ENCODE measurements around the gene KCNK1.

DNA sequence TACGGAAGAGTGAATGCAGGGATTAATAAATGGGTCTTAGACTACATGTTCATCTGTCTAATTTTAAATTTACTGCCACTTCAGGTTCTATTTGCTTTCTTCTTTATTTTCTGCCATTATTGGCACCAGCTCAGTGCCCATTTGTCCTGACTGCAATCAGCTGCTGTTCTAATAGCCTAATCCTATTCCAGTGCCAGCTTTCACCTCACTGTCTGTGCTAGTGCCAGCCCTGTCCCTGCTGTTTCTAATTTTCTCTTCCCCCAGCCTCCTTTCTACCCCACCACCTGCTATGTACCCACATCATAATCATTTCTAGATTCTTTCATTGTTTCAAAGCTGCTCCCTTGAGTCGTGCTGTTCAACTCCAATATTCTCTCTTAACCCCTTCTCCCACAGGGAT, 86.4 kb downstream of the KCNK1 start:
- TF ChIP-seq SUZ12 (IDR thresholded peaks at IDR 0.05; ENCODE audit: extremely low read depth, insufficient read depth, insufficient read length) (no peak), ZNF274 (IDR thresholded peaks at IDR 0.05; ENCODE audit: low read depth, low read length) (no peak), YY1 (IDR thresholded peaks at IDR 0.05; ENCODE audit: insufficient read depth, insufficient read length) (no peak)
